Ishikawa (cell line): ENCODE data around the gene TREH.
A peak's percentile ranks its signal among the peaks of the same experiment; 100 is the strongest.

Experiments used
- CEBPB ChIP-seq: IDR thresholded peaks from 2 replicates; pipeline ENCODE4 v1.6.1; 2012
- CREB1 ChIP-seq: IDR thresholded peaks from 2 replicates; pipeline ENCODE4 v1.6.1; 2012; ENCODE audit warnings: low read depth
- EGR1 ChIP-seq: IDR thresholded peaks from 2 replicates; pipeline ENCODE4 v1.6.1; 2012
- EP300 ChIP-seq: IDR thresholded peaks from 2 replicates; pipeline ENCODE4 v1.6.1; 2012; ENCODE audit warnings: borderline replicate concordance
- FOXM1 ChIP-seq: IDR thresholded peaks from 2 replicates; pipeline ENCODE4 v1.6.1; 2012; ENCODE audit warnings: low read depth, borderline replicate concordance
- NFIC ChIP-seq: IDR thresholded peaks from 2 replicates; pipeline ENCODE4 v1.6.1; 2012
- RAD21 ChIP-seq: IDR thresholded peaks from 2 replicates; pipeline ENCODE4 v1.6.1; 2012; ENCODE audit warnings: low read depth
- REST ChIP-seq: IDR thresholded peaks from 2 replicates; pipeline ENCODE4 v1.6.1; 2012; ENCODE audit warnings: low read depth, mild to moderate bottlenecking
- TAF1 ChIP-seq: IDR thresholded peaks from 2 replicates; pipeline ENCODE4 v1.6.1; 2012; ENCODE audit warnings: low read depth, mild to moderate bottlenecking
- TCF12 ChIP-seq: IDR thresholded peaks from 2 replicates; pipeline ENCODE4 v1.6.1; 2012; ENCODE audit warnings: low read depth
- TEAD4 ChIP-seq: IDR thresholded peaks from 2 replicates; pipeline ENCODE4 v1.6.1; 2012
- USF1 ChIP-seq: IDR thresholded peaks from 2 replicates; pipeline ENCODE4 v1.6.1; 2012
- YY1 ChIP-seq: IDR thresholded peaks from 2 replicates; pipeline ENCODE4 v1.6.1; 2012; ENCODE audit warnings: low read depth
- ZBTB7A ChIP-seq: IDR thresholded peaks from 2 replicates; pipeline ENCODE4 v1.6.1; 2012; ENCODE audit warnings: low read depth
- TF ChIP-seq, protein P1 (sequence below): IDR thresholded peaks from 2 replicates; pipeline ENCODE4 v1.6.1; 2012

Gene TREH

DNA sequence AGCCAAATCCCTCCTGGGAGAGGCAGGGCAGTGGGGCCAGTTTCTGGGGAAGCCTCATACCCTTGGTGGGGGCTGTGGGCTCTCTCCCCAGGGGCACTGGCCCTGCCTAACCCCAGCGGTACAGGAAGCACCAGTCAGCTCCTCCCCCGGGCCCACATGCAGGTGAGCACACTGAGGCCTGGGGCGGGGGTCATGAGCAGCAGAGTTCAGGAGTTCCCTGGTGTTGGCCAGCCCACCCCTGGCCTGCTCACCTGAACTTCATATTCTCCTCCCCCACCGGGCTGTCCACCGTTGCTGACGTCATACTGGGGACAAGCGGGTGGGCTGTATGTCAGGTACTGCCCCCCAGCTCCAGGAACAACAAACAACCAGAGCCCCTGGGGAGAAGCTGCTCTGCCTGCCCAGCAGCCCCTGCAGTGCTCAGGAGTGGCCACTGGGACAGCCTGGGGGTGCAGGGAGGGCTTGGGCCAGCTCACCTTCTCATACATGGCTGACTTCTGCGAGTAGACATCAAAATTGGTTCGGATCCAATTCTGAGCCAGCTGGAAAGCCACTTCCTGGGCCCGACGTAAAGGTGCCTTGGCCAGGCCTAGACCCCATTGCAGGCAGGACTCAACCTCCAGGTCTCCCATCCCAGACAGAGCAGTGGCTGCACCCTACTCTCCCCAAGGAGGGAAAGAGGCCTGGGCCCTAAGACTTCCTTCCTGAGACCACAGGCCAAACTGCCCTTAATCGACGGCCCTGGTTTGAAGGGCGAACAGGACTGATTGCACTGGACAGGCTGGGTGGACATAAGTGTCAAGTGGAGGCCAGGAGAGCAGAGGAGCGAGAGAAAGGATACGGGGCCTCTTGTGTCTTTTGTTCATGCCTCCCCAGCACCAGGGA, 20.8 kb downstream of the TREH start:
- TF ChIP-seq, protein P1, sequence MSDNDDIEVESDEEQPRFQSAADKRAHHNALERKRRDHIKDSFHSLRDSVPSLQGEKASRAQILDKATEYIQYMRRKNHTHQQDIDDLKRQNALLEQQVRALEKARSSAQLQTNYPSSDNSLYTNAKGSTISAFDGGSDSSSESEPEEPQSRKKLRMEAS, result no peak
- TF ChIP-seq TEAD4 (no peak), CEBPB (no peak), NFIC (peak; percentile 19; the same call in 1 of the 2 replicates), TAF1 (no peak), RAD21 (no peak)

GRCh38 chr11:118657709-118658428, 21.6 kb downstream of the TREH start:
- TF ChIP-seq, protein P1, result no peak
- no peak for TF ChIP-seq YY1
- no peak for TF ChIP-seq CEBPB
- no peak for TF ChIP-seq RAD21

- TF ChIP-seq TEAD4 (no peak), ZBTB7A (no peak), CEBPB (no peak), NFIC (no peak)
Measured at GRCh38 chr11:118657238-118657637, 22.2 kb downstream of the TREH start.

DNA sequence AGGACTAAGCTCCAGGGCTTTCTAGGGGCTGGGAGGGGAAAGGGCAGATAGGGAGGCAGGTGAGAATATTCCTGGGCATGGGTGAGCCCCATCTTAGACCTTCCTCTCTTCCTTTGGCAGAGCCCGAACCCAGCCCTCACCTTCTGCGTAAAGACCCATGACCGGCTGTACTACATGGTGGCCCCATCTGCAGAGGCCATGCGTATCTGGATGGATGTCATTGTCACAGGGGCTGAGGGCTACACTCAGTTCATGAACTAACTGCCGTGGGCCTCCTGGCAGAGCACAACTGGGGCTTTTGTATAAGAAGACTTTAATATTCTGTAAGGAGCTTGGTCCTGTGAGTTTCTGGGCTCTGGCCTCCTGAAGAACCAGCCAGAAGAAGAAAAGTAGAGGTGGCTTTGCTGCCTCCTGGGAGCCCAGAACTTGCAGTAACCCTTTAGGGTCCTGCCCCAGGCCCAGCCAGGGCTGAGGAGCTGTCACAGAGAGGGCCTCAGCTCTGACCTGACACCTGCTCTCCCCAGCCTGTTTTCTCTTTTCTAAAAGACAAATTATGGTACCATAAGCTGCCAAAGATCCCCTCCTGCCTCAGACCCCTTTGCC, 22.8 kb downstream of the TREH start:
- TF ChIP-seq USF1, result no peak

DNA sequence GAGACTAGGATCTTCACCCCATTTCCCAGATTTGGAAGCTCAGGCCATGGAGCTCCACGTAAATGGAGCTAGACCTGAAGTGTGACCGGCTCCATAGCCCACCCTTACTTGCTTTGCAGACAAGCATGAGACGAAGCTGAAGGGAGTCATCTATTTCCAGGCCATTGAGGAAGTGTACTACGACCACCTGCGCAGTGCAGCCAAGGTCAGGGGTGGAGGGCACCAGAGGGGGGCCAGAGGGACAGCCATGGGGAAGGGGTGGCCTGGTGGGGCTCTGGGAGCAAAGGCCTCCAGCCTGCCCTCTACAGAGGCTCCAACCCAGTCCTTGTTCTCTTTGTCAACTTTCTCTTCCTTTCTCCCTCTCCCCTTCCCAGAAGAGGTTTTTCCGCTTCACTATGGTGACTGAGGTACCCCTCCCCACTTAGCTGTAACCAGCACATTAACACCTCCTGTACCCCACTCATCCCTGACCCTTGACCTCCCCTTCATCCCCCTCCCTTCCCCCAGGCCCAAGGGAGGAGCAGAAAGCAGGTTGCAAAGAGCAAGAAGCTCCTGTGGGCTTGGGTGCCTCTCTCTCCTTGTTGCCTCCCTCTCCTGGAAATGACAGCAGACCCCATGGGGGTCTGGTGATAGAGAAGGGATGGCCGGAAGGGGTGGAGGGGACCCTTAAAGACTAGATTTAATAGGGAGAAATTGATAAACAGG, 23.8 kb downstream of the TREH start:
- TF ChIP-seq FOXM1 (no peak), RAD21 (no peak), TCF12 (no peak), ZBTB7A (no peak), EP300 (no peak), TAF1 (no peak)
- TF ChIP-seq, protein P1, result no peak

DNA sequence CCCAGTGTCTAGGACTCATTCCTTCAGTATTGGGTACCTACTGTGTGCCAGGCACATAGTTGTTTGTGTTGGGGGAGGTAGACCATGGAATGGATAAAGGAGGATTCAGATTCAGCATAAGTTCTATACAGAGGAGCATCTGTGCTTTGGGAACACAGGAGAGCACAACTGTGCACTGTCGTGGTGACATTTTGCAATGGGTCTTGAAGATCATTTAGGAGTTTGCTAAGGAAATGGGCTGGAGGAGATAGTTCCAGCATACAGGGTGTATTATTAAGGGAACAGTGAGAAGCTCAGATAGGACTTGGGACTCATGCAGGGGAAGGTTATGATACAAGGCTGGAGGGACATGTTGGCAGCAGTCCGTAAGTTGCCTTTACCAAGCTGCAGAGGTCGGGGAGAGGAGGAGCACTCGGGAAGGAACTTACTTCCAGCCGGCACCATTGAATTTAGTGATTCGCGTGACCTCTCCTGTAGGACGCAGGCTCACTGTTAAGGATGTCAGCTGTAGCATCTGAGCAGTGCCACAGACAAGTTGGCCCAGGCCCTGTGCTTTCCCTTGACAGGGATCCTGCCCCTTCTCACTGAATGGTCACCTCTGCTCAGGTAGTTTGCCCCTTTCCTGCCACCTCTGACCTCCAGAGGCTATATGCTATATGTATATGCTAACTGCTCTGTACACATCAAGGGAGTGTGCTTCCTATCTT, 25.6 kb downstream of the TREH start:
- TF ChIP-seq FOXM1 (no peak), NFIC (no peak), TEAD4 (no peak), CREB1 (no peak), ZBTB7A (no peak), USF1 (no peak), REST (no peak), TAF1 (no peak), TCF12 (no peak), RAD21 (no peak), CEBPB (no peak), EGR1 (no peak), YY1 (no peak), EP300 (no peak)
- TF ChIP-seq, protein P1, result no peak
